ENCODE data around the gene MTCP1.

- TF ChIP-seq POLR2AphosphoS5 (IDR thresholded peaks at IDR 0.05; ENCODE audit: low read depth, low read length) (no peak), SIN3A (IDR thresholded peaks at IDR 0.05; ENCODE audit: borderline replicate concordance, insufficient read depth, low read length) (no peak), TAF1 (IDR thresholded peaks at IDR 0.05; ENCODE audit: borderline replicate concordance, insufficient read depth, low read length) (no peak), REST (IDR thresholded peaks at IDR 0.05; ENCODE audit: insufficient read depth in 1 of 2, low read depth in 2 of 2, low read length in 2 of 2) (no peak), FOXP2 (optimal IDR thresholded peaks at IDR 0.05; ENCODE audit: borderline replicate concordance, extremely low read depth, extremely low read length, insufficient read depth) (no peak)
Measured at GRCh38 chrX:155027509-155028066, 43.3 kb downstream of the MTCP1 start.

All from PFSK-1 (cell line).